K562 (cell line): ENCODE results near the gene STK24. TPM values are rescaled to one million over a fixed set of nuclear protein-coding genes. Genes with fewer than 3 reads are reported as not detected.

ENCODE experiments used
- ATAC-seq: fragments of 200-7000 bp; cut with Tn5 transposase; 3 replicates; pipeline ENCODE4 v1.9.1; 2020; ENCODE audit warnings: moderate library complexity
- BruUV-seq: library from RNA; stranded (reverse); fragments of 400-500 nt; replicated peaks from 2 replicates; lab custom pipeline; 2021; lab: Mats Ljungman, UMichigan
- CTCF ChIA-PET: fragments of 300-600 bp; formaldehyde crosslinking; extraction: SDS; loops from one replicate; lab custom pipeline; 2021; ENCODE audit warnings: low intra/inter-chr PET ratio; lab: Yijun Ruan, JAX
- POLR2A ChIA-PET: fragments of 300-600, 350-650 bp; sonication (Branson Sonifier 250); formaldehyde crosslinking; extraction: SDS; loops from one replicate; lab custom pipeline; 2021; ENCODE audit warnings: antibody characterized with exemption, inconsistent platforms; lab: Yijun Ruan, JAX
- DNase-seq, 4 experiments: peaks; one replicate each; pipeline versions ENCODE4 v3.0.0 to v3.0.0-alpha.2; 2011 to 2018; ENCODE audit warnings: low spot score in 3 of 4, mixed read lengths in 3 of 4; ENCODE audit errors: extremely low read depth in 1 of 4
- FAIRE-seq: peaks from 2 replicates; lab custom pipeline; 2011; peaks lifted over from hg19 to GRCh38; lab: Jason Lieb, UNC
- H2AFZ ChIP-seq: 2 replicates; pipeline ENCODE4 v1.6.0; 2011; ENCODE audit warnings: low read depth, low read length, control low read depth, inconsistent platforms
- H3K27ac ChIP-seq: fragments of 200-600 bp; 3 replicates; pipeline ENCODE4 v1.8.0; 2011; ENCODE audit warnings: low read depth, mild to moderate bottlenecking, control low read depth, inconsistent platforms, low read length, moderate library complexity, mixed read lengths; ENCODE audit errors: extremely low read depth
- H3K27me3 ChIP-seq, 2 experiments: fragments of 300-600 bp in 1 of 2; 2 replicates in 1 of 2; 3 replicates in 1 of 2; pipeline versions ENCODE4 v1.6.0 to v1.8.0; 2011; ENCODE audit warnings: inconsistent platforms in 2 of 2, low read length in 2 of 2, mild to moderate bottlenecking in 1 of 2, mixed read lengths in 1 of 2, moderate library complexity in 1 of 2; ENCODE audit not compliant: control insufficient read depth in 2 of 2, insufficient read depth in 2 of 2
- H3K36me3 ChIP-seq: fragments of 300-600 bp; 3 replicates; pipeline ENCODE4 v1.8.0; 2011; ENCODE audit warnings: mild to moderate bottlenecking, low read length, inconsistent platforms; ENCODE audit not compliant: control insufficient read depth, insufficient read depth
- H3K4me1 ChIP-seq, 2 experiments: fragments of 200-600 bp in 1 of 2; replicated peaks in 1 of 2; 2 replicates in 1 of 2; 3 replicates in 1 of 2; pipeline versions ENCODE4 v1.5.1 to v1.8.0; 2011; ENCODE audit warnings: inconsistent platforms in 2 of 2, low read length in 2 of 2, mild to moderate bottlenecking in 1 of 2, mixed read lengths in 1 of 2, moderate library complexity in 1 of 2; ENCODE audit not compliant: control insufficient read depth in 2 of 2, insufficient read depth in 2 of 2
- H3K4me2 ChIP-seq: 2 replicates; pipeline ENCODE4 v1.6.1; 2011; ENCODE audit warnings: low read length, control low read depth, inconsistent platforms, mixed read lengths; ENCODE audit not compliant: insufficient read depth
- H3K4me3 ChIP-seq: fragments of 200-600 bp; sonication (generic), shearing (Covaris generic); 2 replicates; pipeline ENCODE4 v1.5.1; 2016; ENCODE audit warnings: control low read depth, inconsistent platforms
- H3K79me2 ChIP-seq: fragments of 200-600 bp; 3 replicates; pipeline ENCODE4 v1.8.0; 2011; ENCODE audit warnings: low read length, inconsistent platforms; ENCODE audit not compliant: control insufficient read depth, insufficient read depth
- H3K9ac ChIP-seq, 2 experiments: 2 replicates each; pipeline versions ENCODE4 v1.6.0 to v1.6.1; 2011; ENCODE audit warnings: low read depth in 2 of 2, low read length in 2 of 2, control low read depth in 1 of 2, inconsistent platforms in 1 of 2, mild to moderate bottlenecking in 1 of 2, mixed read lengths in 1 of 2; ENCODE audit not compliant: insufficient read depth in 1 of 2
- H3K9me1 ChIP-seq: one replicate; pipeline ENCODE4 v1.6.0; 2011; ENCODE audit warnings: inconsistent platforms, mild to moderate bottlenecking, low read length, moderate library complexity; ENCODE audit not compliant: control insufficient read depth, insufficient read depth
- H3K9me3 ChIP-seq: replicated peaks from 2 replicates; pipeline ENCODE4 v1.5.1; 2011; ENCODE audit warnings: low read depth, low read length, inconsistent platforms; ENCODE audit not compliant: control insufficient read depth, insufficient read depth
- H4K20me1 ChIP-seq: replicated peaks from 2 replicates; pipeline ENCODE4 v1.6.1; 2011; ENCODE audit warnings: low read length, inconsistent platforms, mixed read lengths; ENCODE audit not compliant: control insufficient read depth, insufficient read depth
- CTCF ChIP-seq, 3 experiments: IDR thresholded peaks in 2 of 3; conservative IDR thresholded peaks in 1 of 3; 2 replicates each; pipeline ENCODE4 v1.5.1; 2011 to 2012; ENCODE audit warnings: low read length in 3 of 3, mild to moderate bottlenecking in 3 of 3, control low read depth in 2 of 3, improper control_type of control experiment in 1 of 3, inconsistent platforms in 1 of 3, low read depth in 1 of 3, mixed read lengths in 1 of 3, moderate library complexity in 1 of 3; ENCODE audit not compliant: insufficient read depth in 2 of 3
- HDAC2 ChIP-seq: fragments of 450-650 bp; IDR thresholded peaks from 2 replicates; pipeline ENCODE4 v1.6.1; 2016; ENCODE audit warnings: mild to moderate bottlenecking
- RAD21 ChIP-seq, 2 experiments: fragments of 250-450 bp in 1 of 2; fragments of 450-650 bp in 1 of 2; sonication (Bioruptor Pico) in 1 of 2; formaldehyde crosslinking in 1 of 2; IDR thresholded peaks in 1 of 2; conservative IDR thresholded peaks in 1 of 2; 2 replicates each; pipeline versions ENCODE4 v1.4.0 to v1.8.0; 2020 to 2022; ENCODE audit warnings: mild to moderate bottlenecking in 2 of 2, moderate library complexity in 1 of 2
- REST ChIP-seq, 2 experiments: fragments of 450-650 bp; formaldehyde crosslinking in 1 of 2; IDR thresholded peaks; 2 replicates each; pipeline versions ENCODE4 v1.4.0 to v1.6.1; 2014 to 2020; ENCODE audit warnings: mild to moderate bottlenecking in 2 of 2, borderline replicate concordance in 1 of 2, low read depth in 1 of 2
- SRF ChIP-seq, 2 experiments: fragments of 250-450, 450-650 bp in 1 of 2; sonication (Bioruptor Pico) in 1 of 2; sonication (generic) in 1 of 2; formaldehyde crosslinking; IDR thresholded peaks; 2 replicates each; pipeline versions ENCODE4 v1.5.0 to v1.5.1; 2020 to 2022; ENCODE audit warnings: mild to moderate bottlenecking in 1 of 2, missing genetic modification reagents in 1 of 2
- WGBS: fragments of 100-300 bp; shearing (Covaris generic); methylation state at CpG from one replicate; pipeline ENCODE4 v1.1.6; 2016; ENCODE audit warnings: low coverage, mixed read lengths; ENCODE audit not compliant: insufficient coverage; ENCODE audit errors: missing lambda C conversion rate; 5-methylcytosine and 5-hydroxymethylcytosine counted together
- in situ Hi-C: fragments of 300-500 bp; cut with MboI; formaldehyde crosslinking; loops from 4 replicates; pipeline ENCODE4 v1.15.0; 2018; ENCODE audit warnings: inconsistent platforms, mixed read lengths
- intact Hi-C: fragments of 100-400 bp; cut with micrococcal nuclease; formaldehyde crosslinking; loops from 2 replicates; pipeline ENCODE4 v1.14.2; 2022
- polyA plus RNA-seq, 8 experiments: library from polyadenylated mRNA; depleted of rRNA in 4 of 8; stranded (reverse) in 5 of 8; unstranded in 3 of 8; fragments of >200 nt; fragmentation: Nextera tagmentation in 2 of 8; fragmentation: Illumina TruSeq in 1 of 8; extraction: Ambion mirVana in 2 of 8; extraction: Trizol in 1 of 8; gene quantifications; 2 replicates each; pipeline versions ENCODE4 v1.2.1 to v1.2.3, GENCODE V29; 2011 to 2014; ENCODE audit warnings: inconsistent platforms in 1 of 8, missing spikeins in 1 of 8
- total RNA-seq, 7 experiments: library from RNA; depleted of rRNA in 6 of 7; stranded (reverse); fragments of >200 nt in 6 of 7; fragmentation: Illumina TruSeq in 2 of 7; extraction: Trizol in 2 of 7; gene quantifications; 2 replicates each; pipeline versions ENCODE4 v1.2.1 to v1.2.3, GENCODE V29; 2011 to 2021; ENCODE audit warnings: low replicate concordance in 1 of 7

Gene STK24
- total and polyA plus RNA-seq, 9 of the 15 experiments (the other 6 are each of a cell fraction or from before 2014, with no cell fraction given) = 3.8 to 78.4 (median 28.2) TPM

GRCh38 chr13:98486412-98486811, 90.5 kb downstream of the STK24 start:
- Histone ChIP-seq H3K9me3 (no peaks in the 10 kb centered on the region), H3K27ac (no peak overlapping the region), H3K4me2 (no peak overlapping the region), H4K20me1 (peaks cover 31% of the 10 kb centered on the region), H3K9me1 (peaks cover 16% of the 10 kb centered on the region), H3K4me3 (no peak overlapping the region), H2AFZ (no peak overlapping the region), H3K4me1 (peaks cover 30 to 37% of the 10 kb centered on the region in 2 experiments; a peak in 4 of 5 replicates), H3K9ac (no peak overlapping the region; a peak in 1 of 4 replicates), H3K36me3 (no peaks in the 10 kb centered on the region; the same call in 2 of the 3 replicates), H3K27me3 (no peaks in the 10 kb centered on the region), H3K79me2 (peaks cover 82% of the 10 kb centered on the region)
- CTCF ChIA-PET = no interaction called here
- ATAC-seq (peak; percentile 62), DNase-seq (no peak), FAIRE-seq (no peak)
- in situ Hi-C loops (no loop called here), intact Hi-C loops (no loop called here)
- WGBS = 42% methylated on average over 8 of the region's 8 CpGs
- no TSS peak for BruUV-seq
- POLR2A ChIA-PET = no interaction called here
- 0 out of 2 replicates have a peak, but pooled peaks have one; percentile 14 for TF ChIP-seq REST (IDR thresholded peaks at IDR 0.05; ENCODE audit: borderline replicate concordance)
- no peak for TF ChIP-seq REST (CRISPR knock-in tag; IDR thresholded peaks at IDR 0.05; ENCODE audit: low read depth)
- TF ChIP-seq CTCF (IDR thresholded peaks at IDR 0.05 in 2 of 3, conservative IDR thresholded peaks at IDR 0.05 in 1 of 3; ENCODE audit: insufficient read depth in 2 of 3, low read depth in 1 of 3, low read length in 3 of 3) = peak; percentile 12 to 58 (median 46); a peak in 4 of 6 replicates
- no peak for TF ChIP-seq SRF (CRISPR knock-in tag; IDR thresholded peaks at IDR 0.05)
- no peak for TF ChIP-seq HDAC2
- peak in 1 of 2 experiments; percentile 26; a peak in 1 of 4 replicates for TF ChIP-seq RAD21 (CRISPR knock-in tag; conservative IDR thresholded peaks at IDR 0.05 in 1 of 2, IDR thresholded peaks at IDR 0.05 in 1 of 2)
